ENCODE results near the gene PDE7B.

- TF ChIP-seq GATA2 (IDR thresholded peaks at IDR 0.05; ENCODE audit: low read depth, low read length) (no peak), GATA3 (IDR thresholded peaks at IDR 0.05; ENCODE audit: low read depth, low read length) (no peak)
Observed at GRCh38 chr6:136016228-136017225, 165.0 kb downstream of the PDE7B start.
